Measurements from ENCODE around the gene RNASET2. TPM values are rescaled to one million over a fixed set of nuclear protein-coding genes. Genes with fewer than 3 reads are reported as not detected.

The RNASET2 gene
- total RNA-seq, 1 donor from 2014 or later: 28.9 TPM

- no peaks in the 10 kb centered on the region for H3K36me3 ChIP-seq
- no peak overlapping the region for H3K4me3 Mint-ChIP-seq
- DNase-seq (ENCODE audit: low spot score): no peak
- H3K4me3 ChIP-seq: no peak overlapping the region
- H3K27me3 ChIP-seq: no peaks in the 10 kb centered on the region
- H3K9me3 ChIP-seq (ENCODE audit: low read depth): no peaks in the 10 kb centered on the region
- H4K20me1 ChIP-seq (ENCODE audit: low read depth): no peaks in the 10 kb centered on the region
- peaks cover 20% of the 10 kb centered on the region for H3K36me3 Mint-ChIP-seq
- peaks cover 16% of the 10 kb centered on the region for H3K4me1 Mint-ChIP-seq
- no peak overlapping the region for H2AFZ ChIP-seq (replicated peaks)
- H3K79me2 ChIP-seq (ENCODE audit: low read depth): no peaks in the 10 kb centered on the region
- H3K27me3 Mint-ChIP-seq (ENCODE audit: insufficient read depth, low read depth): no peaks in the 10 kb centered on the region
- TF ChIP-seq CTCF (IDR thresholded peaks at IDR 0.05) (no peak), EZH2 (IDR thresholded peaks at IDR 0.05) (no peak), EZH2phosphoT487 (IDR thresholded peaks at IDR 0.05) (no peak)
- H3F3A ChIP-seq (ENCODE audit: low read depth): no peaks in the 10 kb centered on the region
- H3K9me3 Mint-ChIP-seq: no peaks in the 10 kb centered on the region
- H3K27ac ChIP-seq: no peak overlapping the region
- H3K4me1 ChIP-seq: peaks cover 7% of the 10 kb centered on the region
- H3K4me2 ChIP-seq: no peak overlapping the region
- no peak overlapping the region for H3K9ac ChIP-seq
- H3K27ac Mint-ChIP-seq: no peak overlapping the region
Observed at GRCh38 chr6:166938704-166939103, 17.6 kb downstream of the RNASET2 start.

GRCh38 chr6:166938150-166938549 is 18.2 kb downstream of the RNASET2 start:
- H3K27me3 Mint-ChIP-seq (ENCODE audit: insufficient read depth, low read depth): no peaks in the 10 kb centered on the region
- Histone ChIP-seq H4K20me1 (ENCODE audit: low read depth) (no peaks in the 10 kb centered on the region), H3K36me3 (no peaks in the 10 kb centered on the region), H3F3A (ENCODE audit: low read depth) (no peaks in the 10 kb centered on the region), H3K9me3 (ENCODE audit: low read depth) (no peaks in the 10 kb centered on the region), H3K4me3 (no peak overlapping the region), H3K4me2 (no peak overlapping the region), H3K4me1 (peaks cover 7% of the 10 kb centered on the region), H3K79me2 (ENCODE audit: low read depth) (no peaks in the 10 kb centered on the region), H3K27ac (no peak overlapping the region), H2AFZ (replicated peaks) (no peak overlapping the region), H3K27me3 (no peaks in the 10 kb centered on the region), H3K9ac (no peak overlapping the region)
- H3K27ac Mint-ChIP-seq: no peak overlapping the region
- peaks cover 14% of the 10 kb centered on the region for H3K36me3 Mint-ChIP-seq
- TF ChIP-seq CTCF (IDR thresholded peaks at IDR 0.05) (no peak), EZH2 (IDR thresholded peaks at IDR 0.05) (no peak), EZH2phosphoT487 (IDR thresholded peaks at IDR 0.05) (no peak)
- H3K9me3 Mint-ChIP-seq: no peaks in the 10 kb centered on the region
- DNase-seq (ENCODE audit: low spot score): no peak
- no peak overlapping the region for H3K4me3 Mint-ChIP-seq
- H3K4me1 Mint-ChIP-seq: peaks cover 16% of the 10 kb centered on the region

- Mint-ChIP-seq H3K27me3 (ENCODE audit: insufficient read depth, low read depth) (no peaks in the 10 kb centered on the region), H3K9me3 (no peaks in the 10 kb centered on the region), H3K27ac (no peak overlapping the region), H3K4me3 (no peak overlapping the region), H3K36me3 (peaks cover 10% of the 10 kb centered on the region), H3K4me1 (peaks cover 16% of the 10 kb centered on the region)
- Histone ChIP-seq H3F3A (ENCODE audit: low read depth) (no peaks in the 10 kb centered on the region), H3K4me2 (no peak overlapping the region), H2AFZ (replicated peaks) (no peak overlapping the region), H4K20me1 (ENCODE audit: low read depth) (no peaks in the 10 kb centered on the region), H3K79me2 (ENCODE audit: low read depth) (no peaks in the 10 kb centered on the region), H3K27me3 (no peaks in the 10 kb centered on the region), H3K9me3 (ENCODE audit: low read depth) (no peaks in the 10 kb centered on the region), H3K27ac (no peak overlapping the region), H3K36me3 (no peaks in the 10 kb centered on the region), H3K4me1 (peaks cover 7% of the 10 kb centered on the region), H3K9ac (no peak overlapping the region), H3K4me3 (no peak overlapping the region)
- DNase-seq (ENCODE audit: low spot score): no peak
- TF ChIP-seq EZH2phosphoT487 (IDR thresholded peaks at IDR 0.05) (no peak), CTCF (IDR thresholded peaks at IDR 0.05) (no peak), EZH2 (IDR thresholded peaks at IDR 0.05) (no peak)
Observed at GRCh38 chr6:166937746-166938145, 18.6 kb downstream of the RNASET2 start.

Data from neural progenitor cell (in vitro differentiated cells).